GM23338 (cell line): Measurements from ENCODE around the gene CRYBG3.

Experiments
- CREB1 ChIP-seq: fragments of 250-450 bp; sonication (Bioruptor Pico); IDR thresholded peaks from 2 replicates; pipeline ENCODE4 v1.5.0; 2020; ENCODE audit warnings: low read depth, mild to moderate bottlenecking, moderate library complexity
- EZH2 ChIP-seq: fragments of 200-600 bp; sonication (generic); IDR thresholded peaks from one replicate; pipeline ENCODE4 v1.8.0; 2017; ENCODE audit warnings: antibody characterized with exemption, mild to moderate bottlenecking, low read depth; ENCODE audit not compliant: unreplicated experiment
- EZH2phosphoT487 ChIP-seq: fragments of 200-600 bp; sonication (generic); IDR thresholded peaks from one replicate; pipeline ENCODE4 v1.8.1; 2018; ENCODE audit warnings: antibody characterized with exemption; ENCODE audit not compliant: unreplicated experiment
- POLR2AphosphoS5 ChIP-seq: IDR thresholded peaks from 2 replicates; pipeline ENCODE4 v1.6.1; 2016; ENCODE audit warnings: antibody characterized with exemption, low read depth
- STAT1 ChIP-seq: IDR thresholded peaks from one replicate; pipeline ENCODE4 v1.6.1; 2016; ENCODE audit warnings: antibody characterized with exemption; ENCODE audit not compliant: unreplicated experiment
- ZNF114 ChIP-seq: fragments of 250-450 bp; sonication (Bioruptor Pico); IDR thresholded peaks from 2 replicates; pipeline ENCODE4 v1.5.0; 2020; ENCODE audit warnings: mild to moderate bottlenecking, moderate library complexity
- TF ChIP-seq, protein P1 (sequence below), 2 experiments: fragments of 200-600 bp in 1 of 2; sonication (generic) in 1 of 2; conservative IDR thresholded peaks; 2 replicates each; pipeline versions ENCODE4 v1.5.1 to v1.6.1; 2016 to 2017; ENCODE audit warnings: antibody characterized with exemption in 2 of 2, low read depth in 2 of 2, mild to moderate bottlenecking in 2 of 2, moderate library complexity in 1 of 2

DNA sequence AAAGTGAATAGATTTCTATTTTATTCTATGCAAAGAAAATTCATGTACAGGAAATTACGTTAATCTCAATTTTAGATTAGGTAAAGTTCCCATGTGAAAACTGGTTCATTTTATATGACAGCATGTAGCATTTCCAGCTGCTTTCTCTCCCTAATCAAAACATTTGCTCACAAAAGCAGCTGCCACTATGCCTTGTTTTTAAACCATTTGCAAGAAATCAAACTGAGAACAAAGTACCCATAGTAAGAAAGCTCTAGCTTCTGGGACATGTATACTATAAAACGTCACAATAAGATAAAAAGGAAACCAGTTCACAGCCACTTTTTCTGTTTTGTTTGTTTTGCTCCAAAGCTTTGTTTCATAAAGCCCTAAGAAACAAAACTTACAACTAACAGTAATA, 5.0 kb upstream of the CRYBG3 start:
- TF ChIP-seq, protein P1, sequence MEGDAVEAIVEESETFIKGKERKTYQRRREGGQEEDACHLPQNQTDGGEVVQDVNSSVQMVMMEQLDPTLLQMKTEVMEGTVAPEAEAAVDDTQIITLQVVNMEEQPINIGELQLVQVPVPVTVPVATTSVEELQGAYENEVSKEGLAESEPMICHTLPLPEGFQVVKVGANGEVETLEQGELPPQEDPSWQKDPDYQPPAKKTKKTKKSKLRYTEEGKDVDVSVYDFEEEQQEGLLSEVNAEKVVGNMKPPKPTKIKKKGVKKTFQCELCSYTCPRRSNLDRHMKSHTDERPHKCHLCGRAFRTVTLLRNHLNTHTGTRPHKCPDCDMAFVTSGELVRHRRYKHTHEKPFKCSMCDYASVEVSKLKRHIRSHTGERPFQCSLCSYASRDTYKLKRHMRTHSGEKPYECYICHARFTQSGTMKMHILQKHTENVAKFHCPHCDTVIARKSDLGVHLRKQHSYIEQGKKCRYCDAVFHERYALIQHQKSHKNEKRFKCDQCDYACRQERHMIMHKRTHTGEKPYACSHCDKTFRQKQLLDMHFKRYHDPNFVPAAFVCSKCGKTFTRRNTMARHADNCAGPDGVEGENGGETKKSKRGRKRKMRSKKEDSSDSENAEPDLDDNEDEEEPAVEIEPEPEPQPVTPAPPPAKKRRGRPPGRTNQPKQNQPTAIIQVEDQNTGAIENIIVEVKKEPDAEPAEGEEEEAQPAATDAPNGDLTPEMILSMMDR (conservative IDR thresholded peaks at IDR 0.05; ENCODE audit: low read depth in 2 of 2) = no peak
- TF ChIP-seq EZH2 (no peak), EZH2phosphoT487 (no peak), POLR2AphosphoS5 (no peak), CREB1 (CRISPR knock-in tag) (no peak), STAT1 (no peak), ZNF114 (CRISPR knock-in tag) (no peak)
